Type B pancreatic cell (in vitro differentiated cells): ENCODE data around the gene DNMT3A. TPM values are rescaled to one million over a fixed set of nuclear protein-coding genes. Genes with fewer than 3 reads are reported as not detected.

ENCODE experiments used
- DNase-seq: peaks from one replicate; pipeline ENCODE4 v3.0.0; 2021; ENCODE audit warnings: mixed read lengths; ENCODE audit not compliant: unreplicated experiment; ENCODE audit errors: extremely low spot score
- H3K27ac Mint-ChIP-seq: 2 replicates; pipeline ENCODE4 v1.8.0; 2021; ENCODE audit warnings: mild to moderate bottlenecking, mixed read lengths
- H3K27me3 Mint-ChIP-seq: 2 replicates; pipeline ENCODE4 v1.8.0; 2021; ENCODE audit warnings: mixed read lengths
- H3K36me3 Mint-ChIP-seq: 2 replicates; pipeline ENCODE4 v1.8.0; 2021; ENCODE audit warnings: mixed read lengths
- H3K4me1 Mint-ChIP-seq: one replicate; pipeline ENCODE4 v1.8.0; 2021; ENCODE audit warnings: mixed read lengths; ENCODE audit not compliant: unreplicated experiment
- H3K4me3 Mint-ChIP-seq: 2 replicates; pipeline ENCODE4 v1.8.0; 2021; ENCODE audit warnings: mild to moderate bottlenecking, mixed read lengths
- H3K9me3 Mint-ChIP-seq: 2 replicates; pipeline ENCODE4 v1.8.0; 2021; ENCODE audit warnings: mixed read lengths
- total RNA-seq: library from RNA; stranded (reverse); gene quantifications from 2 replicates; pipeline ENCODE4 v1.2.1, GENCODE V29; 2021; ENCODE audit warnings: low replicate concordance
- TF ChIP-seq, protein P1 (sequence below): fragments of 200-600 bp; sonication (generic); conservative IDR thresholded peaks from 2 replicates; pipeline ENCODE4 v1.5.0; 2021; ENCODE audit warnings: antibody characterized with exemption, mild to moderate bottlenecking

DNMT3A gene
- total RNA-seq, 1 donor from 2014 or later = 139 TPM

DNA sequence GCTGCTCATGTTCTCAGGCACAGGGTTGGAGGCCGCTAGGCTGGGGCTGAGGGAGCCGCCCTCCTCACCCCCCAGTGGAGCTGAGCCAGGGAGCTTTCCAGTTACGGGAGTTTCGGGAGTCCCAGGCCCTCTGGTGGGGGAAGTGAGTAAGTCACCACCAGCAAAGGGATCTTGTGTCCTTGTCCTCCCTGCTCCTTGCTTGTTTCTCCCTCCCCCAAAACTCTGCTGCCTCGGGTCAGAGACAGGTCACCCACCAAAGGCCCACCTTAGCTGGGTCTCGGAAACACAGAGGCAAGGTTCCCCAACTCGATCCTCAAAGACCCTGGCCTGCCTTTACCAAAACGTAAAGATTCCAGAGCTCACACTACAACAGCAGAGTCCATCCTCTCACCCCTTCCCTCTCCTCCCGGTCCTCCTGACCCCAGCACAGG is 112.9 kb downstream of the DNMT3A start:
- H3K36me3 Mint-ChIP-seq = peaks cover 14% of the 10 kb centered on the region
- H3K4me3 Mint-ChIP-seq = peak overlapping the region; percentile 64
- peaks cover 21% of the 10 kb centered on the region for H3K4me1 Mint-ChIP-seq
- H3K27ac Mint-ChIP-seq = peak overlapping the region; percentile 74
- H3K9me3 Mint-ChIP-seq = no peaks in the 10 kb centered on the region
- no peaks in the 10 kb centered on the region for H3K27me3 Mint-ChIP-seq
- TF ChIP-seq, protein P1, sequence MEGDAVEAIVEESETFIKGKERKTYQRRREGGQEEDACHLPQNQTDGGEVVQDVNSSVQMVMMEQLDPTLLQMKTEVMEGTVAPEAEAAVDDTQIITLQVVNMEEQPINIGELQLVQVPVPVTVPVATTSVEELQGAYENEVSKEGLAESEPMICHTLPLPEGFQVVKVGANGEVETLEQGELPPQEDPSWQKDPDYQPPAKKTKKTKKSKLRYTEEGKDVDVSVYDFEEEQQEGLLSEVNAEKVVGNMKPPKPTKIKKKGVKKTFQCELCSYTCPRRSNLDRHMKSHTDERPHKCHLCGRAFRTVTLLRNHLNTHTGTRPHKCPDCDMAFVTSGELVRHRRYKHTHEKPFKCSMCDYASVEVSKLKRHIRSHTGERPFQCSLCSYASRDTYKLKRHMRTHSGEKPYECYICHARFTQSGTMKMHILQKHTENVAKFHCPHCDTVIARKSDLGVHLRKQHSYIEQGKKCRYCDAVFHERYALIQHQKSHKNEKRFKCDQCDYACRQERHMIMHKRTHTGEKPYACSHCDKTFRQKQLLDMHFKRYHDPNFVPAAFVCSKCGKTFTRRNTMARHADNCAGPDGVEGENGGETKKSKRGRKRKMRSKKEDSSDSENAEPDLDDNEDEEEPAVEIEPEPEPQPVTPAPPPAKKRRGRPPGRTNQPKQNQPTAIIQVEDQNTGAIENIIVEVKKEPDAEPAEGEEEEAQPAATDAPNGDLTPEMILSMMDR = peak; percentile 85
- no peak for DNase-seq

DNA sequence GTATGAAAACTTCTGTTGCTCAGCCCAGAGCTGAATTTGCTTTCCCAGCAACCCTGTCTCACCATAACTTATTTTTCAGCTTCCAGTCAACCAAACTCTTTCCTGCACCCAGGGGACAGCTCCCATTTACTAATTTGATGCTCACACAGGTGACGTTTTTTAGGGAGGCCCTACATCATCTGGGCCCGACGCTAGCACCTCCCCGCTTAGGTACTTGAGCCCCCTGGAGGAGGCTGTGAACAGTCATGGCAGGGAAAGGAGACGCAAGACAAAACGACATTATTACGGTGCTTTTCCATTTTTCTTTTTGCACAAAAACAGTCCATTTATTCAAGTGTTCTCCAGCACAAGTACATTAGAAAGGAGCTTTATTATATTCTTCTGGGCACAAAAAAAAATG is 114.1 kb downstream of the DNMT3A start:
- Mint-ChIP-seq H3K27me3 (no peaks in the 10 kb centered on the region), H3K27ac (no peak overlapping the region), H3K36me3 (peaks cover 8% of the 10 kb centered on the region), H3K4me3 (no peak overlapping the region), H3K9me3 (no peaks in the 10 kb centered on the region), H3K4me1 (peaks cover 21% of the 10 kb centered on the region)
- TF ChIP-seq, protein P1 = no peak
- no peak for DNase-seq

DNA sequence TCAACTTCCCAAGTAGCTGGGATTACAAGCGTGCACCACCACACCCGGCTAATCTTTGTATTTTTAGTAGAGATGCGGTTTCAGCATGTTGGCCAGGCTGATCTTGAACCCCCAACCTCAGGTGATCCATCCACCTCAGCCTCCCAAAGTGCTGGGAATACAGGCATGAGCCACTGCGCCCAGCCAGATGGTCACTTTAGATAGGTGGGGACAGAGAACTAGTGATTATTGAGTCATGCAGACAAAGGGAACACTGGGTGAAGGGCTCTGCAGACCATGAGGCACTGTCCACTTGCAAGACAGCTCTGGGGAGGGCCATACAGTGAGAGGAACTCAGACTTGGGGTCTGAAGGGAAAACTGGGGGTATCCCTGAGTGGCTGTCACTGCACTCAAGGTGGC is 114.9 kb downstream of the DNMT3A start:
- no peak for DNase-seq
- Mint-ChIP-seq H3K27me3 (no peaks in the 10 kb centered on the region), H3K4me1 (peaks cover 23% of the 10 kb centered on the region), H3K4me3 (no peak overlapping the region), H3K36me3 (peaks cover 3% of the 10 kb centered on the region), H3K9me3 (no peaks in the 10 kb centered on the region), H3K27ac (no peak overlapping the region)
- TF ChIP-seq, protein P1 = no peak

DNA sequence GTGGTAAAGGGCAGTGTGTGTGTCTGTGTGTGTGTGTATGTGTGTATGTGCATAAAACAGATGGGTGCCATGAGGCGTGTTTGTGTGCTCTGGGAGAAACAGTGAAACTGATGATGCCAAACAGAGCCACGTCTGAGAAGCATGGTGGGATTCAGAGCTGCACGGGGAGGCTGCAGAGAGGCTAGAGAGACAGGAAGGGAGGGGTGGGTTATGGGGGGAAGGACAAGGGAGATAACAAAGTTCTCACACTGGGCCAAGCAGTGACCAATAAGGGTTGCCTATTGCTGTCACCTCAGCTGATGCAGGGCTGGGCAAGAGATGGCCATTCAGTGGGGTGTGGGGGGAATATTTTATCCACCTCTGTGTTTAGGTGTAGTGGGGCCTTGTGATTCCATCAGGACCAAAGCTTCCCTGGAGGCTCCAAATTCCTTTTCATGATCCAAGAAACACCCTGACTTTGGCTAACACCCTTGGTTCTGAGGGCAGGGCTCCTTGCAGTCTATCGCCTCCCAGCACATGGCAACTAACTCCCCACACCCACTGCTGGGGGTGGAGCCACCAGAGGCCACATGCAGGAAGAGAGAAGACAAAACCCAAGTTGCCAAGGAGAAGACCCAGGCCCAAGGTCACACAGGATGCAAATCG is 119.1 kb downstream of the DNMT3A start:
- TF ChIP-seq, protein P1 = no peak
- no peaks in the 10 kb centered on the region for H3K36me3 Mint-ChIP-seq
- no peak overlapping the region for H3K27ac Mint-ChIP-seq
- H3K27me3 Mint-ChIP-seq = no peaks in the 10 kb centered on the region
- peaks cover 19% of the 10 kb centered on the region for H3K4me1 Mint-ChIP-seq
- no peak for DNase-seq
- no peak overlapping the region for H3K4me3 Mint-ChIP-seq
- H3K9me3 Mint-ChIP-seq = no peaks in the 10 kb centered on the region

DNA sequence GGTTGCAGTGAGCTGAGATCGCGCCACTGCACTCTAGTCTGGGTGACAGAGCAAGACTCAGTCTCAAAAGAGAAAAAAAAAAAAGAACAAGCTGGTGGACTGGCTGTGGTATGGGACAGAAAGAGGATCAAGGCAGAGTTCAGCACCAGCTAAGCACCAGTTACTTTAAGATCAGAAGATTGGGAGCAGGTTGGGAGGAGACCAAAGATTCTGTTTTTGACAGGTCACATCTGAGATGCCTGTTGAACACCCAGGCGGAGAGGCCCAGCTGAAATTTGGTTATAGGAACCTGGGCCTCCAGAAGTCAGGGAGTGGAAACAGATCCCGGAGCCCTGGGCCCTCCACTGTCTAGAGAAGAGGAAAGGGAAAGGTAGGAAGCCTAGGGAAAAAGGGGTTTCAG is 120.1 kb downstream of the DNMT3A start:
- Mint-ChIP-seq H3K4me1 (peaks cover 19% of the 10 kb centered on the region), H3K4me3 (no peak overlapping the region), H3K27ac (peak overlapping the region; percentile 50), H3K36me3 (no peaks in the 10 kb centered on the region), H3K27me3 (no peaks in the 10 kb centered on the region), H3K9me3 (no peaks in the 10 kb centered on the region)
- TF ChIP-seq, protein P1 = no peak
- no peak for DNase-seq
